NCI-H510A (cell line): Measurements from ENCODE around the gene DUSP8.

Source experiments
- DNase-seq: peaks from one replicate; lab custom pipeline; 2025; lab: John Stamatoyannopoulos, UW

Gene DUSP8

DNA sequence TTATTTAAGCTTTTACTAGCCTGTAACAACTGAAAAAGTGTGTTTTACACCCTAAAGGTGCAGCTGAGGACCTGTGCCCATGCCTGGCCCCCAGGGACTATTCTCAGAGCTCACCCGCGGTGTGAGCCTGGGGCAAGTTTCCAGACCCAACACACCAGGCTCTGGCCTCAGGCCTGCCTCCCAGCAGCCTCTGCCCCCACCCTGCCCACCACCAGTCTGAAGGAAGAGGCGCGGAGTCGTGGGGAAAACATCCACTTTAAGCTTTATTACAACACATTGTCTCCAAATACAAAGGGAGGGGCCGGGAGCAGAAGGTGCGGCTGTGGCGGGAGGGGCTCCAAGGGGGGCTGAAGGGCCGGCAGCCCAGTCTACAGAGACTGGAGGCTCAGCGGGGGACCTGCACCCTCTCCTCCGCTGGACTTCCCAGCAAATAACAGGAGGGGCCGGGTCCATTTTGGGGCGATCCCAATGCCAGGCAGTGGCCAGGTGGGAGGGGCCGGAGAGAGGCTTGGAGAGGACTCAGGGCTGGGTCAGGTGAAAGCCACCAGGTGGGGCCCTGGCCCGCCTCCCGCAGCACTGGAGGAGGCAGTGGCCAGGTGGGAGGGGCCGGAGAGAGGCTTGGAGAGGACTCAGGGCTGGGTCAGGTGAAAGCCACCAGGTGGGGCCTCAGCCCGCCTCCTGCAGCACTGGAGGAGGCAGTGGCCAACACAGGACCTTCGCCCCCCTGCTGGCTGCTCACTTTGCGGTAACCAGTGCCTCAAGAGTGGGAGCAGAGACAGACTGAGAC is 18.1 kb downstream of the DUSP8 start:
- peak; percentile 71 for DNase-seq

DNA sequence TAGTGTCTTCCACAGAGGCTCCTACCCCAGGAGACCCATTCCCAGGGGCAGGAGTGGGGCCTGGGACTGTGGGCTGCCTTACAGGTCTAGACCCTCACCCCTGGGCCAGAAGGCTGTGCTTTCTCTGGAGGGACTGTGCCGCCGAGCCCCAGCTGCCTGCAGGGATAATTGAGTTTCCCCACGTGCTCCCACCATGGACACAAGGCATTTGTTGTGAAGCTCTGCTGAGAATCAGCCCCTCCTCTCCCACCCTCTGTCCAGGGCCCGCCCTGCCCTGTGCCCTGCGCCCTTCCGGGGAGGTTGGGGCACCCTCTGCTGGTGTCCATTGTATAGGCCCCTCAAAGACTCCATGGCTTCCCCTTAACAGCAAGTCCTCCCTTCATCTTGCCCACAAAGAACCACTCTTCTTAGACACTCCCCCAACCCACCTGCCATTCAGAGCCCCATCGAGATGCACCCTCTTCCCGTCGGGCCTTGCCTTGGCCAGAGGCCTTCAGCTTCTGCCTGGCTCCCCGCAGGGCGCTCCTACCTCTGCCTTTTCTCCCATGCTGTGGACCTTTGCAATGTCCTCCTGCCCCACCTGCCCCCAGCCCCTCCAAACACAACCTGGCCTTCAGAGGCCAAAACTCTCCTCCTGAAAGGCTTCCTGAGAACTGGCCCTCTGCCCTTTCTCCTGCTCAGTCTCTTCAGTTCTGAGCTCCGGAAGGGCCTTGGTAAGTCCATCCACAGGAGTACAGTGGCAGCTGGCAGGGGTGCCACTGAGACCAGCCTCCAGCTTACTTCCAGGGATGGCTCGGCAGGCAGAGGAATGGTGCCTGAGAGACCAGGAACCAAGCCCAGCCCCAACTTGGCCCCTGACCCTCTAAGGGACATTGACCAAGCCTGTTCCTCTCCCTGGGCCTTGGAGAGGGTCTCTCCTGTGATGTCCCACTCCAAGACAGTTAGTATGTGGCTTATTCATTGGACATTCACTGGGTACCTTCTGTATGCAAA is 22.4 kb downstream of the DUSP8 start:
- DNase-seq: no peak

DNA sequence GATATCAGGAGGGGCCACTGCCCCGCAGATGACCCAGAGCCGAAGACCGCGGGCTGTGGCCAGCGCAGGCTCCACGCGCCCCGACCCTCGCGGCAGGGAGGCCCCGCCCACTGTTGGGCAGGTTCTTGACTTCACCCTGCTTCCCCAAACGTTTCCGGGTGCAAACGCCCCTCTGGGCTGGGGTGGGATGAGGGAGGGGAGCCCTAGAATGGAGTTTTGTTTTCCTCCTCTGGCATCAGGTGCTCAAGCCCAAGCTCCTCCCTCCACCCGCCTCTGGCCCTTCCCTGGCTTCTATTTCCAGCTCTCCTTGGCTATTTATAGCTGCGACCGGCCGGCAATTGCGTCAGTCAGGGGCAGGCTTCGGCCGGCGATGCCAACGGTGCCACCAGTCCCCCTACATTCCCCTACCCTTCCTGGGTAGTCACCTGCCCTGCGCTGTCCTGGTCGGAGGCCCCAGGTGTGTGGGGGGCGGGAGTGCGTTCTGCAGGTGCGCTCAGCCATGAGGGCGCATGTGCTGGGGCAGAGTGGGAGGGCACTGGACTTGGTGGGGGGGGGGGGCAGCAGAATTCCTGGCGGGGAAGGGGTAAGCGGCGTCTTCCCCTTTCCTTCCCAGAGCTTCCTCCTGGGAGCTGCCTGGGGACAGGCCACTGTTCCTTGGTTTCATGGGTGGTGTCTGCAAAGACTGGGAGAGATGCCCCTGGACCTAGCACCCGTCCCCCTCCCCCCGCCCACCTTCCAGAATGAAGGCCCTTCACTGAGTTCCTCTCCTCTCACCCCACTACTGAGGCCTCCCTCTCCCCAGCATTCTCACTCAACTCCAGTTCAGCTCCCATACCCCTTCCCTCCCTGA is 23.6 kb downstream of the DUSP8 start:
- DNase-seq: peak; percentile 76

DNA sequence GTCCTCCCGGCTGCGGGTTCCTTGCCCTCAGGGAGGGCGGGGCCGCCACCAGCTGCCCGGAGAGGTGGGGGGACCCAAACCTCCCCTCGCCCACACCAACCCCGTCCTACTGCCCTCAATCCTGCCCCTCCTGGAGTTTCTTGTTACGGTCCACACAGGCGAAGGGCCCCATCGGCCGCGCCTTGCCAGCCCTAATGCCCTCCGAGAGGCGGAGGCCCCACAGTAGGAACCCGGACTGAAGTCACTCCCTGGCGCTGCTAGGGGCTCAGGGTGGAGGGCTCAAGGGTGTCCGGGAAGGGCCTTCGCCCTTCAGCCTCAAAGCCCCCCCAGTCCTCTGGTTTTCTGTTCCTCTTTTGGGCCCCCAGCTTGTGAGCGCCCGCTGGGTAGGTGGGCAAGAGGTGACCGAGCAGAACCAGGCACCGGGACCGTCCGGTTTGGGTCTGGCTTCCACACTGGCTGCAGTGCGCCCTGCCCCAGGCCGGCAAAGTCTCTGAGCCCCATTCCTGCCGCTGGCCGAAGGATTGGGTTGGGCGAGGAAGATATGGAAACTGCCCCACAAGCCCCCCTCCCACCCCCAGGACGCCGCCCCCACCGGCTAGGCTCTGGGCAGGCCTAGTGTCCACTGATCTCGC is 24.5 kb downstream of the DUSP8 start:
- no peak for DNase-seq

DNA sequence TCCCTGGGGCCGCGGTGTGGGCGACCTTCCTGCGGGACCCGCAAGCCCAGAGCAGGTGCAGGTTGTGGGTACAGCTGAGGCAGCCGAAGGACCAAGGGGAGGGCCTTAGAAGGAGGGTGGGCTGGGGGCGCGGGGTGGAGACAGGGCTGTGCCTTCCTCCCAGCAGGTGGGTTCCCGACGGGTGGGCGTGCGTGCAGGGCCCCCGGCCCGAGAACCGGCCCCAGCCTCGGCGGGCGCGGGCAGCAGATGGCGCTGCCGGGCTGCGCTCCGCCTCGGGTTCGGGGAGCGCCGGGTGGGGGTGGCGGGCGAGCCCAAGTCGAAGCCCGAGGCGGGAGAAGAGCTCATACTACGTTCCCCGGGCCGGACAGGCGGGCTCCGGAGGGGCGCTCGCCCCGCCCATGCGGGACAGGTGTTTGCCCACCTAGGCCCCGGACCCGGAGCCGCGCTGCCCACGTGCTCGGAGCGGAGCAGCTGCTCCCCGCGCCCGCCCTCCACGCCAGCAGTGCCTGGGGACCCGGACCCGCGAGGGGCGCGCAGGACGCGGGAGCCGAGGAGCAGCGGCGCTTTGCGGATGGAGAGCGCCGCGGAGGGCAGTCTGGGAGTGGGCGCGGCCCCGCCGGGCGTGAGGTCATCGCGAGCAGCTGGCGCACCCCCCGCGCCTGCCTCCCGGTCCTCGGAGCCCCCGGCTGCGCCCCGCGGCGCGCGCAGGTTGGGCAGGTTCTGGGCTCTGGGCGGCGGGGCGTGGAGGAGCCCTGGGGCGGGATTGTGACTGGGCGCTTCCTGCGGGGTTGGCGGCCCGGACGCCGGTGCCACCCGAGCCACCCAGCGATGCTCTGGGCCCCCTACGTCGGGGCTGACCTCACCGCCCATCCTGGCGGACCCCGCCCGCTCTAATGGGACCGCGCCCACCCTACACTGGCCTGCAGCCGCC is 25.3 kb downstream of the DUSP8 start:
- DNase-seq: peak; percentile 68

DNA sequence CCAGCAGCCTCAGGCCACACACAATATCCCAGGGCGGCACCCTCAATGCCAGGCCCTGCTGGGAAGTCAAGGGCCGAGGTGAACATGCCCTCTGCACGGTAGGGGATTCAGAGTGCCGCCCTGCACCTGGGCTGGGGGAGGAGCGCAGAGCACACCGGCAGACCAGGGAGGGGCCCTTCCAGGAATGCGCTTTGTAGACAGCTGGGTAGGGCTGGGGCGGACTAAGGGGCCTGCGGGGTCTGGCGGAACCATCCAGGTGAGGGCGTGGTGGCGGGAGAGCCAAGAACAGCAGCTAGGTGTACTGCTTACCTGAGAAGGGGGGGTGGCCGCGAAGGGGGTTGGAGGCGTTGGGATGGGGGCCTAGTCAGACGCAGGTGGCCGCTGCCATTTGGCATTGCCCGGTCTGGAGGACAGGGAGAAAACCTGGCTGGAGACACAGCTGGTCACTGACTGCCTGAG is 26.0 kb downstream of the DUSP8 start:
- peak; percentile 80 for DNase-seq

DNA sequence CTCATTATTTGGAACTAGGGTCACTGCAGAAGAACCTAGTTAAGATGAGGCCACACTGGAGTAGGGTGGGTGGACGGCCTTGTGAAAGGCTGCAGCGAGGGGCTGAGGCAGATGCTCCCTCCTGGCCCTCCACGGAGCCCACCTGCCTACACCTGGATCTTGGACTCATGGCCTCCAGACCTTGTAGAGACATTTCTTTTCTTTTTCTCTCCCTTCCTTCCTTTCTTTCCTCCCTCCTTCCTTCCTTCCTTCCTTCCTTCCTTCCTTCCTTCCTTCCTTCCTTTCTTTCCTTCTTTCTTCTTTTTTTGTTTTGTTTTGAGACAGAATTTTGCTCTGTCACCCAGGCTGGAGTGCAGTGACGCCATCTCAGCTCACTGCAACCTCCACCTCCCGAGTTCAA is 26.6 kb downstream of the DUSP8 start:
- DNase-seq: no peak

DNA sequence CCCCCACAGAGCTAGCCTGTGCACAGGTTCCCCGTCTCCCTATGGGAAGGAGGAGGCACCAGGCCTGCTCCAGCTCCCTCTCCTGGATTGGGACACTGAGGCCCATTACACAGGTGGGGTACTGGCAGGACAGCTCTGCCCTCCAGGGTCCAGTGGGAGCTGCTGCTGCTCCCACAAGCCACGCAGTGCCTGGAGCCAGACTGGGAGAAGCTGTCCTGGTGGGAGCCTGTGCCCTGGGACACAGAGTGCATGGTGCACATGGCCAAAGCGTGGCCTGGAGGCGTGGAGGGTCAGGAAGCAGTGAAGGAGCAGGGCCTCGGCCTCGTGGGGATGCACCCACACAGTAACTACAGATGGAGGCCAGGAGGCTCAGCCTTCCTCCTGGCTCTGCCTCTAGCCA is 27.5 kb downstream of the DUSP8 start:
- no peak for DNase-seq

DNA sequence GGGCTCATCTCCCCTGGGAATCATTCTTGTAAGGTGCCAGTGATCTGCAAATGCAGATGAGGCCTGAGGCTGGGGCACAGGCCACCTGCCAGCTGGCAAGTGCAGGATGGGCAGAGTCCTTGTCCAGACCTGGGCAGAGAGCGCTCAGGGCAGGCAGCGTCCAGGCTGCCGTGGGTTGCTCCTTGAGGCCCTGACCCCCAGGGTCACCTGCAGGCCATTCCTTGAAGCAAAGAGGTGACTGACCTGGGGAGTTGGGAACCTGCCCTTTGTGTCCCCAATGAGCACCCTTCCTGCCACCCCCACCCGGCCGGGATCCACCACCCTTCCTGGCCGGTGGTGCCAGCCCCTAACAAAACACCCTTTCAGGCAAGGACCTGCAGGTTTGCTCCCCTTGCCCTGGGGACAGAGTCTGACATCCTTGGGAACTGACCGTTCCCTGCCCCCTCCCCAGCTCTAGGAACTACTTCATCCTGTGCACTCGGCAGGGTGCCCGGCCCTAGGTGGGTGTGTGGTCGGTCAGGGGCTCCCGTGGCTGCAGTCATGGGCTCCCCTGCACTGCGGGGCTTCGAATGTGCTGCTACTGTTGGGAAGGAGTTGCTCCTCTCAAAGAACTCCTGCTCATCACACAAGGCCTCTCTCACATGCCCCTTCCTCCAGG is 28.3 kb downstream of the DUSP8 start:
- no peak for DNase-seq

DNA sequence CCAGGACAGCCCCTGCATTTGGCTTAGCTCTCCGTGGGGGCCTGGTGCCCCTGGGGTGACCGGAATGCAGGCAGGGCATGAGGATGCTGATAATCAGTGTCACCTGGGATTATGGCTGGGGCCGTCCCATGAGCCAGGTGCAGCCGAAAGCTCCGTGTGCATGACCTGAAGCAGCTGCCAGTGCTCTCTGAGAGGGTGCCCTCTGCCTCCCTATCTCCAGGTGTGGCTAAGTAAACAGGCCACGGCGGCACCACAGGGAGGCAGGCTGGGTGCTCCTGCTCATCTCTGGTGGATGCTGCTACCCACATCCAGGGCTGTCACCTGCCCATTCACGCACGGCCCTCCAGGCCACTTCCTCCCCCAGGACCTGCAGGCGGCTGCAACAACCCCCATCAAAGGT is 29.8 kb downstream of the DUSP8 start:
- peak; percentile 73 for DNase-seq

DNA sequence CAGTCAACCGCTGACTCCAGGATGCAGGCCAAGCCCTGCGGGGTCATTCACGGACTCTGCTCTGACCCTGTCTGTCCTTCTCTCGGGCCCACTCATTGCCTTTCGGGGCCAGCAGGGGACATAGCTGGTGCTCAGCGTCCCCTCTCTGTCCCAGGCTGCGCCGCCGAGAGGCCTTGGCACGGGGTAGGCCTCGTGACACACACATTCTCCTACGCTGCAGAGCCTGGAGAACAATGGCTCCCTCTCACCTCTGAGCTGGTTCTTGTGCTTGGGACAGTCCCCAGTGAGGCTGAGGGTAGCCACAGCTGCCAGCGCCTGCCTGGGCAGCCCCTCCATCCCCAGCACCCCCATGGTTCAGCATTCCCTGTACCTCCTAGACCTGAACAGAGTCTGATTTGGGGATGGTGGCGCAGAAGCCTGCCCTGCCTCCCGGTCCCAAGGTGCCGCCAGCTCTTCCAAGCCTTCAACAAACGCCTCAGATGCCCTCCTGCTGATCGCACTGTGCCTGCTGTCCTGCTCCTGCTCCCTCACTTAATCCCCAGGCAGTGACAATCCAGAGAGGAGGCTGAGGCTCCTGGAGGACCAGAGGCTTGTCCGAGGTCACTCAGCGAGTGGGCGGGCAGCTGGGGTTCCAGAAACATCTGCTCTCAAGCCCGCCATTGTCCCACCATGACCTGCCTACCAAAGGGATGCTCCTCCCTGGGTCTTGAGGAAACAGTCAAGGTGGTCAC is 30.4 kb downstream of the DUSP8 start:
- no peak for DNase-seq

DNA sequence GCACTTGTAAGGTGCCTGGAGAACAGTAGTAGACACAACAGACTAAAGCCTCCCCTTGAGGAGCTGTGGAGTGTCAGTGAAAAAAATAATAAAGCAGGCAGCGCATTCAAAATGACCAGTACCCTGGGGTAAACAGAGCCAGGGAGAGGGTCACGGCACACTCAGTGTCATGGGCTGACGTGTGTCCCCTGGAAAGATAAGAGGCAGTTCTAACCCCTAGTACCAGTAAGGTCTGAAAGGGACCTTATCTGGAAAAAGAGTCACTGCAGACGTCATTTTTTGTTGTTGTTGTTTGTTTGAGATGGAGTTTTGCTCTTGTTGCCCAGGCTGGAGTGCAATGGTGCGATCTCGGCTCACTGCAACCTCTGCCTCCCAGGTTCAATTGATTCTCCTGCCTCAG is 32.0 kb downstream of the DUSP8 start:
- DNase-seq: no peak

DNA sequence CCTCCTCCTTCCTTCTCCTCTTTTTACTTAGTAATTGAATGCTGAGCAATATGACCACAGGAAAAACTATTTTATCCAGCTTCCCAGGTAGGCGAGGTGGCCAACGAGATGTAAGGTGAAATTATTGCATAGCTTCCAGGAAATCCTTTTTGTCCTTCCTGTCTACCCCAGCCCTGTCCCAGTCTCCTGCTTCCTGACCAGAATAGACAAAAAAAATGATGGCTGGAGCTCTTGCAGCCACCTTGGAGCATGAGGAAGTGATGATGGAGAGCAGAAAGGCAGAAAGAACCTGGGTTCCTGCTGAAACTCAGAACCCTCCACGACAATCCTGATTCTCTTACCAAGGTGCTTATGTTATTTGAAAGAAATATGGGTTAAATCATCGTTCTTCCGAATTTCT is 33.9 kb downstream of the DUSP8 start:
- no peak for DNase-seq

DNA sequence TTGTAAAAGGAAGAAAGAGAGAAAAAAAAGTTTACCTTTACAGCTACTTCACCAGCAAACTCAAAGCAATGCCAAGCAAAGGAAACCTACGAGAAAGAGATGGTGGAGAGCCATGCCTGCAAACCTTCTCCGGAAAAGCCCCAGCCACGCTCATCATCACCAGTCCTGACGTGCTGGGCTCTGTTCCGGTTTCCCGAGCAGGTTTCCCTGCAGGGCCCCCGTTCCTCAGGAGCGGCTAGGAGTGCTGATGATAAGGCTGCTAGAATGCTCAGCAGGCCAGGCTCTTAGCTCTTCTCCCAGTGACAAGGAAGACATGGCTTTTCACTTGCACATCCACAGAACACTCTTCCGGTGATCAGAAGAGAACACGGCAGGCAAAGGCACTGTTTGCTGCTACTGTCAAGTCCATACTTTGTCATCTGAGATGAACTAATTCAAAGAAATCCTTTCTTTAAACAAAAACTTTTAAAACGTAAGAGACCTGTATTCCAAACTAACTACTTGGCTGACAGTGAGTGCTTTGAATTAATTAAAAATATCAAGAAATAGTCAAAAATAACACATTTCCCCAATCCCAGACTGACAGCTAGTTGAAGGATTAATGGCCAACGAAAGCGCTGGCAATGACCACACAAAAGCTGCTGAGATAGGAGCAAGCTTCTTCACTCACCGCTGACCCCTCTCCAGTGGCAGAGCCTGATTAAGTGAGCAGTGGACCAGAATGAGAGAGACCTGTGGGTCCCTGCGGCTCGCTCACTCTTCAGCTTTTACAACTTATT is 35.8 kb downstream of the DUSP8 start:
- no peak for DNase-seq

DNA sequence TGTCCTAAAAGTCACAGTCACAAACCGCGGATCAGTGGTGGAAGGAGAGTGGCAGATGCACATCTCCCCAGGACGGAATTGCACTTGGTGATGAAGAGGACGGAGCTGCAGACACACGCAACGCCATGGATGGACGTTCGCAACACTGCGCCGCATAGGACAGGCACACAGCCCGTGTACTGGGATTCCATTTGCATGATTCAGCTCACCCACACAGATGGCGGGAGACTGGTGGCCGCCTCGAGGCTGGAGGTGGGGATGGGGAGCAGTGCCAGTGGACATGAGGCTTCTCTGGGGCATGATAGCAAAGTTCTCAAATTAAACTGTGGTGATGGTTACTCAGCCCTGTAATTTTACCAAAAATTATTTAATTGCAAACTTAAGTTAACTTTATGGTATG is 37.4 kb downstream of the DUSP8 start:
- DNase-seq: no peak

DNA sequence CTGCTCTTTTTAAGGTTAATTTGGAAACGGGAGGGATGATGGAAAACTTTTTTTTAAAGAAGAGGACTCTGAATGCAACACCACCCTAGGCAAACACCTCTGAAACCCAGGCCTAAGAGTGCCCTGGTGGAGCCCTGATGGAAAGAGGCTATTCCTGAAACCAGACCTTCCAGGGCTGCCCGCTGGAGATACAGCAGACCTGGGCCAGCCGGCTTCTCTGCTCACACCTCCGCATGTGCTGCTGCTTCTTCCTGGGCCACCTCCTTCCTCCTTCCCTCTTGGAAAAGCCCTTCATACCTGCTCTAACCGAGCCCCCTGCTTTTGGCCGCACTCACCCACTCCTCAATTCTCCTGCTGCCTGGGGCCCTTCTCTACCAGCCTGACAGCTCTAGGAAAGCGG is 37.9 kb downstream of the DUSP8 start:
- no peak for DNase-seq

DNA sequence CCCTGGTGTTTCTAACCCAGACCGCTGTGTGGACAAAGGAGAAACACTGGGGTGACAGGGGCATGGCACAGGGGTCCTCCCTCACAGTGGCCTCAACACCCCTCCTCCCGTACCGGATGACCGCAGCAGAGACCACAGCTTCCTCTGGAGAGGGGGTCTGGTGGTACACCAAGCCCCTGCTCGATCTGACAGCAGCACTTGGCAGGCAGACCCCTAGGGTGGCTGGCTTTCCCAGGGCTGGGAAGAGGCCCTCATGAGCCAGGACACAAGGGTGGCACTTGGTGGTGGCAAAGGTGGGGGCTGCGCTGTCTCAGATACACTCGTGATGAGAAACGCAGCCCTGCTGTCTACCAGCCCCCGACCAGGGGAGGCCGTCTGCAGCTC is 38.7 kb downstream of the DUSP8 start:
- no peak for DNase-seq

DNA sequence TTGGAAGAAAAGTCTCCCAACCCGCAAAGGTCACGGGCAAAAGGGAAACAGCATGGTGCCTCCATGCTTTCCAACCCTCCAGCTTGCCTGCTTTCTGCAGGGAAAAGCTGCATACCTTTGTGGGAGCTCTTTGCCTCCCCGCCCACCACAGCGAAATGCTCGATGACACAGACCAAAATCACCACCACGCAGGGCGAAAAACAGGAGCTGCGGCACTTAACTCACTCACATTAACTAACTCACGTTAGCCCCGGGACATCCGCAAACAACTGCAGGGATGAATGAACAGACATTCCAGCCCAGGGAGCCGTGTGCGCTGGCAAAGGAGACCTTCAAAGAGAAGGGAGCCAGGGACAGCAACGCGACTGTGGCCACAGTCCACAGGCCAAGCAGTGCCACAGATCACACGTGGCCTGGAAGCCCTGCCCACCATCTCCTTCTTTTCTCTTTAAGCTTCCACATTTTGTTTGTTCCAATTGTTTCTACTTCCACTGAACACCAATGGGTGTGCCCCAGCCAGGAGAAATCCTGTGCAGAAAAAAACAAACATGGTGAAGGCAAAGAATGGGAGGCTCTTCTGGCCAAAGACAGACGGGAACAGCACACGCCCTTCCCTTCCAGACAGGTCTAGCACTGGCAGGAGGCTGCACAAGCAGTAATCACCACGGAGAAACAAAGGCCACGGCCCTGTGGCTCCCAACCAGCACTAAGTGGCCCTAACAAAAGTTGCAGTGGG is 39.3 kb downstream of the DUSP8 start:
- no peak for DNase-seq
